Keratinocyte (primary cell): ENCODE data around the gene LOC128125822.

ENCODE experiments used
- DNase-seq: peaks from one replicate; pipeline ENCODE4 v3.0.0-alpha.2; 2011; ENCODE audit warnings: low read depth, missing footprints, low spot score
- FAIRE-seq: peaks from 2 replicates; lab custom pipeline; 2011; peaks lifted over from hg19 to GRCh38; lab: Jason Lieb, UNC
- H2AFZ ChIP-seq: 2 replicates; pipeline ENCODE4 v1.6.0; 2012; ENCODE audit warnings: low read length, control low read depth, inconsistent platforms; ENCODE audit not compliant: control insufficient read depth
- H3K27ac ChIP-seq: 2 replicates; pipeline ENCODE4 v1.5.1; 2011; ENCODE audit warnings: low read length; ENCODE audit not compliant: control insufficient read depth, insufficient read depth
- H3K27me3 ChIP-seq: 3 replicates; pipeline ENCODE4 v1.6.0; 2011; ENCODE audit warnings: low read length; ENCODE audit not compliant: control insufficient read depth, insufficient read depth; ENCODE audit errors: extremely low read depth
- H3K36me3 ChIP-seq, 2 experiments: 2 replicates in 1 of 2; 3 replicates in 1 of 2; pipeline ENCODE4 v1.5.1; 2011; ENCODE audit warnings: low read length in 2 of 2, mild to moderate bottlenecking in 1 of 2; ENCODE audit not compliant: control insufficient read depth in 2 of 2, insufficient read depth in 2 of 2; ENCODE audit errors: extremely low read depth in 1 of 2
- H3K4me1 ChIP-seq: 3 replicates; pipeline ENCODE4 v1.5.1; 2011; ENCODE audit warnings: low read length; ENCODE audit not compliant: control insufficient read depth, insufficient read depth; ENCODE audit errors: extremely low read depth
- H3K4me2 ChIP-seq: 3 replicates; pipeline ENCODE4 v1.6.0; 2011; ENCODE audit warnings: low read depth, low read length; ENCODE audit not compliant: control insufficient read depth, insufficient read depth; ENCODE audit errors: extremely low read depth
- H3K4me3 ChIP-seq, 3 experiments: fragments of 200-600 bp in 1 of 3; sonication (generic) in 1 of 3; 2 replicates in 2 of 3; 3 replicates in 1 of 3; pipeline ENCODE4 v1.5.1; 2011 to 2016; ENCODE audit warnings: low read length in 3 of 3, mild to moderate bottlenecking in 3 of 3, control low read depth in 2 of 3, inconsistent platforms in 1 of 3, low read depth in 1 of 3, mixed read lengths in 1 of 3, mixed run types in 1 of 3, moderate library complexity in 1 of 3; ENCODE audit not compliant: control insufficient read depth in 2 of 3, insufficient read depth in 2 of 3; ENCODE audit errors: extremely low read depth in 1 of 3
- H3K79me2 ChIP-seq: 2 replicates; pipeline ENCODE4 v1.6.0; 2012; ENCODE audit warnings: low read length; ENCODE audit not compliant: control insufficient read depth, insufficient read depth
- H3K9ac ChIP-seq: 3 replicates; pipeline ENCODE4 v1.6.0; 2011; ENCODE audit warnings: low read length; ENCODE audit not compliant: control insufficient read depth, insufficient read depth; ENCODE audit errors: extremely low read depth
- H3K9me1 ChIP-seq: 3 replicates; pipeline ENCODE4 v1.6.0; 2011; ENCODE audit warnings: low read length; ENCODE audit not compliant: control insufficient read depth, insufficient read depth; ENCODE audit errors: extremely low read depth
- H3K9me3 ChIP-seq: 2 replicates; pipeline ENCODE4 v1.5.1; 2012; ENCODE audit warnings: low read depth, low read length; ENCODE audit not compliant: control insufficient read depth
- H4K20me1 ChIP-seq: 3 replicates; pipeline ENCODE4 v1.6.0; 2011; ENCODE audit warnings: low read length; ENCODE audit not compliant: control insufficient read depth, insufficient read depth; ENCODE audit errors: extremely low read depth
- EZH2 ChIP-seq: IDR thresholded peaks from one replicate; pipeline ENCODE4 v1.6.1; 2012; ENCODE audit warnings: inconsistent platforms, mild to moderate bottlenecking, low read length, moderate library complexity
- dilution Hi-C: fragments of 300-500 bp; cut with MboI; formaldehyde crosslinking; loops from one replicate; pipeline ENCODE4 v1.7.0; 2020; ENCODE audit warnings: low sequenced_read_pairs; ENCODE audit not compliant: extremely low pct_ligation_motif_present
- TF ChIP-seq, protein P1 (sequence below), 3 experiments: IDR thresholded peaks in 1 of 3; conservative IDR thresholded peaks in 1 of 3; optimal IDR thresholded peaks in 1 of 3; 2 replicates in 2 of 3; 3 replicates in 1 of 3; pipeline versions ENCODE3 to v1.5.1; 2011; ENCODE audit warnings: low read length in 3 of 3, mild to moderate bottlenecking in 3 of 3, moderate library complexity in 2 of 3, control low read depth in 1 of 3, inconsistent platforms in 1 of 3; ENCODE audit not compliant: insufficient read depth in 2 of 3; ENCODE audit errors: extremely low read depth in 1 of 3

Gene LOC128125822

DNA sequence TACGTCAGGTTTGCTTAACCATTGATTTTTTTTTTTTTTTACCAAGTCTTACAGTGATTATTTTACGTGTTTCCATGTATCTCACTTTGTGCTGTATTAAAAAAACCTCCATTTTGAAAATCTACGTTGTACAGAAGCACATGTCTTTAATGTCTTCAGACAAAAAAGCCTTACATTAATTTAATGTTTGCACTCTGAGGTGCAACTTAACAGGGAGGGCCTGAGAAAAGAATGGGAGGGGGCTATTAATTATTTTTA, 8.4 kb downstream of the LOC128125822 start:
- Histone ChIP-seq H3K4me2 (no peak overlapping the region), H3K9ac (no peak overlapping the region), H3K27ac (no peak overlapping the region), H2AFZ (no peak overlapping the region), H3K9me3 (no peaks in the 10 kb centered on the region), H3K27me3 (no peaks in the 10 kb centered on the region), H3K4me1 (no peaks in the 10 kb centered on the region), H3K9me1 (no peaks in the 10 kb centered on the region), H4K20me1 (peaks cover 14% of the 10 kb centered on the region), H3K36me3 (peaks cover 10 to 27% of the 10 kb centered on the region in 2 experiments), H3K4me3 (no peak overlapping the region), H3K79me2 (peaks cover 21% of the 10 kb centered on the region)
- TF ChIP-seq, protein P1, sequence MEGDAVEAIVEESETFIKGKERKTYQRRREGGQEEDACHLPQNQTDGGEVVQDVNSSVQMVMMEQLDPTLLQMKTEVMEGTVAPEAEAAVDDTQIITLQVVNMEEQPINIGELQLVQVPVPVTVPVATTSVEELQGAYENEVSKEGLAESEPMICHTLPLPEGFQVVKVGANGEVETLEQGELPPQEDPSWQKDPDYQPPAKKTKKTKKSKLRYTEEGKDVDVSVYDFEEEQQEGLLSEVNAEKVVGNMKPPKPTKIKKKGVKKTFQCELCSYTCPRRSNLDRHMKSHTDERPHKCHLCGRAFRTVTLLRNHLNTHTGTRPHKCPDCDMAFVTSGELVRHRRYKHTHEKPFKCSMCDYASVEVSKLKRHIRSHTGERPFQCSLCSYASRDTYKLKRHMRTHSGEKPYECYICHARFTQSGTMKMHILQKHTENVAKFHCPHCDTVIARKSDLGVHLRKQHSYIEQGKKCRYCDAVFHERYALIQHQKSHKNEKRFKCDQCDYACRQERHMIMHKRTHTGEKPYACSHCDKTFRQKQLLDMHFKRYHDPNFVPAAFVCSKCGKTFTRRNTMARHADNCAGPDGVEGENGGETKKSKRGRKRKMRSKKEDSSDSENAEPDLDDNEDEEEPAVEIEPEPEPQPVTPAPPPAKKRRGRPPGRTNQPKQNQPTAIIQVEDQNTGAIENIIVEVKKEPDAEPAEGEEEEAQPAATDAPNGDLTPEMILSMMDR (optimal IDR thresholded peaks at IDR 0.05 in 1 of 3, IDR thresholded peaks at IDR 0.05 in 1 of 3, conservative IDR thresholded peaks at IDR 0.05 in 1 of 3; ENCODE audit: extremely low read depth in 1 of 3, insufficient read depth in 2 of 3, low read length in 3 of 3), result no peak
- TF ChIP-seq EZH2, result no peak
- FAIRE-seq (no peak), DNase-seq (no peak)
- dilution Hi-C loops, result no loop called here

DNA sequence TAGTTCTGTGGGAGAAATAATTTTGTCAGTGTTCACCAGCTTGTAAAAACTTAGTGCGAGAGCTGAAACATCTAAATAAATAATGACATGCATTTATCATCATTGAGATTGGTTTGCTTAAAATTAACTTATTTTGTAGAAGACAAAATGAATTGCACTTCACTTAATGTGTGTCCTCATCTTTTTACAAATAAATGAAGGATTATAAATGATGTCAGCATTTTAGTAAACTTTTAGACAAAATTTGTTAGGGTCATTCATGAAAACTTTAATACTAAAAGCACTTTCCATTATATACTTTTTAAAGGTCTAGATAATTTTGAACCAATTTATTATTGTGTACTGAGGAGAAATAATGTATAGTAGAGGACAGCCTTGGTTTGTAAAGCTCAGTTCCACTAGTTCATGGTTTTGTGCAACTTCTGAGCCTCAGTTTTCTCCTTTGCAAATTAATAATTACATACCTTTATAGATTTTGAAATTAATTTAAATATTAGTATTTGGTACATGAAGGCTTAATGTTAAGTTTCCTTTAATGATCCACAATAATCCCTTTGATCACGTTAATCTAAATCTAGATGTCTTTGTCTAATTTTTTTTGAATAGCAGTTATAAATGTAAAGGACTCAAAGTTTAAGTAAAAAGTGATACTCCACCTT, 9.2 kb downstream of the LOC128125822 start:
- DNase-seq (no peak), FAIRE-seq (no peak)
- dilution Hi-C loops, result no loop called here
- H3K4me3 ChIP-seq, result no peak overlapping the region
- no peak overlapping the region for H3K27ac ChIP-seq
- H3K9me1 ChIP-seq, result no peaks in the 10 kb centered on the region
- peaks cover 10% of the 10 kb centered on the region for H4K20me1 ChIP-seq
- H3K4me1 ChIP-seq, result no peaks in the 10 kb centered on the region
- peaks cover 14% of the 10 kb centered on the region for H3K79me2 ChIP-seq
- TF ChIP-seq, protein P1 (optimal IDR thresholded peaks at IDR 0.05 in 1 of 3, IDR thresholded peaks at IDR 0.05 in 1 of 3, conservative IDR thresholded peaks at IDR 0.05 in 1 of 3; ENCODE audit: extremely low read depth in 1 of 3, insufficient read depth in 2 of 3, low read length in 3 of 3), result no peak
- TF ChIP-seq EZH2, result no peak
- H3K27me3 ChIP-seq, result no peaks in the 10 kb centered on the region
- peaks cover 10 to 22% of the 10 kb centered on the region in 2 experiments for H3K36me3 ChIP-seq
- no peaks in the 10 kb centered on the region for H3K9me3 ChIP-seq
- no peak overlapping the region for H2AFZ ChIP-seq
- no peak overlapping the region for H3K9ac ChIP-seq
- H3K4me2 ChIP-seq, result no peak overlapping the region
